Aorta (tissue), 5 donors: ENCODE data around the gene SLC12A7. TPM values are rescaled to one million over a fixed set of nuclear protein-coding genes. Genes with fewer than 3 reads are reported as not detected.
"Not testable (repeated sequence)": the region's sequence is repeated elsewhere in the genome, so short reads cannot be mapped to it uniquely, and the experiment has no call there.

Source experiments
- ATAC-seq: fragments of 200-7000 bp; cut with Tn5 transposase; one replicate; pipeline ENCODE4 v1.9.1; 2022; ENCODE audit warnings: moderate library complexity; ENCODE audit not compliant: low FRiP score
- DNase-seq, 2 donors: peaks; one replicate each; pipeline ENCODE4 v3.0.0-alpha.2; 2020
- H3K27ac ChIP-seq, 2 donors: one replicate each; pipeline ENCODE4 v1.5.1; 2013; ENCODE audit warnings: low read length in 2 of 2, mild to moderate bottlenecking in 2 of 2, moderate library complexity in 2 of 2, control low read depth in 1 of 2, inconsistent platforms in 1 of 2, low read depth in 1 of 2
- H3K27me3 ChIP-seq, 2 donors: one replicate each; pipeline ENCODE4 v1.6.1; 2013; ENCODE audit warnings: control low read depth in 1 of 2, low read length in 1 of 2, mild to moderate bottlenecking in 1 of 2, moderate library complexity in 1 of 2; ENCODE audit not compliant: insufficient read depth in 2 of 2, control insufficient read depth in 1 of 2
- H3K36me3 ChIP-seq, 2 donors: one replicate each; pipeline ENCODE4 v1.6.1; 2013; ENCODE audit warnings: control low read depth in 1 of 2, low read length in 1 of 2, mild to moderate bottlenecking in 1 of 2; ENCODE audit not compliant: insufficient read depth in 2 of 2, control insufficient read depth in 1 of 2
- H3K4me1 ChIP-seq, 2 donors: one replicate each; pipeline ENCODE4 v1.6.1; 2013; ENCODE audit warnings: low read length in 2 of 2, control low read depth in 1 of 2, mild to moderate bottlenecking in 1 of 2, moderate library complexity in 1 of 2; ENCODE audit not compliant: insufficient read depth in 2 of 2, control insufficient read depth in 1 of 2
- H3K4me3 ChIP-seq, 2 donors: one replicate each; pipeline ENCODE4 v1.5.1; 2013; ENCODE audit warnings: low read length in 2 of 2, control low read depth in 1 of 2, mild to moderate bottlenecking in 1 of 2
- H3K9me3 ChIP-seq: one replicate; pipeline ENCODE4 v1.6.1; 2013; ENCODE audit warnings: mild to moderate bottlenecking, low read length; ENCODE audit not compliant: control insufficient read depth
- WGBS, 2 donors: extraction: QIAGEN DNeasy Blood & Tissue Kit; methylation state at CpG; one replicate each; pipeline ENCODE4 v1.1.7; 2013; 5-methylcytosine and 5-hydroxymethylcytosine counted together
- intact Hi-C, 2 donors: fragments of 100-400 bp; cut with DNase I; formaldehyde crosslinking; loops; one replicate each; pipeline versions ENCODE4 v1.14.2 to v1.15.0; 2022
- polyA plus RNA-seq, 2 donors: library from polyadenylated mRNA; stranded (reverse); fragments of 200-250 nt; gene quantifications; one replicate each; pipeline ENCODE4 v1.2.3, GENCODE V29; 2013
- total RNA-seq, 2 donors: library from RNA; stranded (reverse); fragmentation: NEBNext Ultra II Directional; extraction: Animal tissue kit (Norgen Biotek cat#: 25700); gene quantifications; one replicate each; pipeline ENCODE4 v1.2.1, GENCODE V29; 2021
- donor health status: healthy with polysubstance abuse.
- donor health status: Bipolar disorder and iron deficiency.
- donor health status: DM: no; HTN: no; CAD: no.
- donor health status: DM: no; HTN: no; CAD: no.
- donor health status: DM: yes; HTN: yes; CAD: no.

SLC12A7 gene
- total and polyA plus RNA-seq, 4 donors, result 4.5 to 54.4 (median 19.3) TPM

GRCh38 chr5:1062761-1063568 lies 48.9 kb downstream of the SLC12A7 start:
- ATAC-seq (no peak), DNase-seq (peak in 1 of 2 donors; percentile 40)
- intact Hi-C loops, result no loop called here
- WGBS, 2 donors, result 95 to 96% methylated on average over 36 of the region's 36 CpGs
- no peaks in the 10 kb centered on the region for H3K27me3 ChIP-seq
- H3K4me3 ChIP-seq, result no peak overlapping the region
- peaks cover 0 to 7% of the 10 kb centered on the region in 2 donors for H3K36me3 ChIP-seq
- no peaks in the 10 kb centered on the region for H3K4me1 ChIP-seq
- H3K27ac ChIP-seq, result no peak overlapping the region
- H3K9me3 ChIP-seq, result no peaks in the 10 kb centered on the region

- intact Hi-C loops, result no loop called here
- no peak overlapping the region for H3K4me3 ChIP-seq
- H3K9me3 ChIP-seq, result no peaks in the 10 kb centered on the region
- no peak overlapping the region for H3K27ac ChIP-seq
- H3K4me1 ChIP-seq, result no peaks in the 10 kb centered on the region
- WGBS, 2 donors, result 79% methylated on average over 10 of the region's 10 CpGs
- no peak for ATAC-seq
- DNase-seq, result no peak
- peaks cover 0 to 7% of the 10 kb centered on the region in 2 donors for H3K36me3 ChIP-seq
- H3K27me3 ChIP-seq, result no peaks in the 10 kb centered on the region
Measured at GRCh38 chr5:1061916-1062315, 49.9 kb downstream of the SLC12A7 start.

- DNase-seq, H3K9me3 ChIP-seq, H3K36me3 ChIP-seq, intact Hi-C loops, H3K27me3 ChIP-seq, H3K4me3 ChIP-seq, H3K4me1 ChIP-seq, ATAC-seq, H3K27ac ChIP-seq: not testable (repeated sequence)
- 93 to 95% methylated on average over 9 to 16 of the region's 43 CpGs for WGBS, 2 donors
Measured at GRCh38 chr5:1061292-1061691, 50.6 kb downstream of the SLC12A7 start.

DNA sequence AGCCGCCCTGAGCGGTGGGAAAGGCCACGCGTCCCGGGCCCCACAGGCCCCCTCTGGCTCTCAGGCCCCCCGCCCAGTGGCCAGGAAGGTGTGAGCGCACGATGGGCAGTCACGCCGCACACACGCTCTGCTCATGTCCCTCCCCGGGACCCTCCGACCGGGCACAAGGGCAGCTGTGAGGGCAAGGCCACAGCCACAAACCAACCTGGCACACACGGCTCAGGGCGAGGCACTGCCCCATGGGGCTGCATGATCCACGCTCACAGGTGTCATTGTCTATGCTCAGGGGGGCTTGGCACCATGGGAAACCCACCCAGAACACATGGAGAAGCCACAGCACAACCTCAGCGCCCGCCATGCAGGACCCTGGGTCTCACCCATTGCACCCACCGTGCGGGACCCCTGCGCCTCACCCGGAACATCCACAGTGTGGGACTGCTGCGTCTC lies 51.3 kb downstream of the SLC12A7 start:
- no peaks in the 10 kb centered on the region for H3K27me3 ChIP-seq
- no peaks in the 10 kb centered on the region for H3K9me3 ChIP-seq
- peaks cover 0 to 7% of the 10 kb centered on the region in 2 donors for H3K36me3 ChIP-seq
- intact Hi-C loops, result no loop called here
- DNase-seq (peak in 1 of 2 donors; percentile 33), ATAC-seq (no peak)
- no peak overlapping the region for H3K27ac ChIP-seq
- WGBS, 2 donors, result 81 to 83% methylated on average over 23 to 24 of the region's 24 CpGs
- H3K4me3 ChIP-seq, result no peak overlapping the region
- no peaks in the 10 kb centered on the region for H3K4me1 ChIP-seq

- no peaks in the 10 kb centered on the region for H3K27me3 ChIP-seq
- intact Hi-C loops, result no loop called here
- H3K36me3 ChIP-seq, result peaks cover 0 to 8% of the 10 kb centered on the region in 2 donors
- 81 to 82% methylated on average over 16 to 17 of the region's 17 CpGs for WGBS, 2 donors
- ATAC-seq (no peak), DNase-seq (peak in 1 of 2 donors; percentile 34)
- no peak overlapping the region for H3K4me3 ChIP-seq
- no peak overlapping the region for H3K27ac ChIP-seq
- no peaks in the 10 kb centered on the region for H3K9me3 ChIP-seq
- no peaks in the 10 kb centered on the region for H3K4me1 ChIP-seq
Measured at GRCh38 chr5:1059884-1060263, 52.0 kb downstream of the SLC12A7 start.

GRCh38 chr5:1058988-1059883 lies 52.6 kb downstream of the SLC12A7 start:
- Histone ChIP-seq H3K36me3 (peaks cover 0 to 8% of the 10 kb centered on the region in 2 donors), H3K4me3 (no peak overlapping the region), H3K4me1 (no peaks in the 10 kb centered on the region), H3K27me3 (no peaks in the 10 kb centered on the region), H3K9me3 (no peaks in the 10 kb centered on the region), H3K27ac (no peak overlapping the region)
- DNase-seq, result peak in 1 of 2 donors; percentile 37
- WGBS, 2 donors, result 93 to 94% methylated on average over 34 of the region's 34 CpGs
- intact Hi-C loops, result no loop called here
- ATAC-seq, result no peak

- peaks cover 0 to 6% of the 10 kb centered on the region in 2 donors for H3K36me3 ChIP-seq
Measured at GRCh38 chr5:1058083-1058945, 53.5 kb downstream of the SLC12A7 start.

DNA sequence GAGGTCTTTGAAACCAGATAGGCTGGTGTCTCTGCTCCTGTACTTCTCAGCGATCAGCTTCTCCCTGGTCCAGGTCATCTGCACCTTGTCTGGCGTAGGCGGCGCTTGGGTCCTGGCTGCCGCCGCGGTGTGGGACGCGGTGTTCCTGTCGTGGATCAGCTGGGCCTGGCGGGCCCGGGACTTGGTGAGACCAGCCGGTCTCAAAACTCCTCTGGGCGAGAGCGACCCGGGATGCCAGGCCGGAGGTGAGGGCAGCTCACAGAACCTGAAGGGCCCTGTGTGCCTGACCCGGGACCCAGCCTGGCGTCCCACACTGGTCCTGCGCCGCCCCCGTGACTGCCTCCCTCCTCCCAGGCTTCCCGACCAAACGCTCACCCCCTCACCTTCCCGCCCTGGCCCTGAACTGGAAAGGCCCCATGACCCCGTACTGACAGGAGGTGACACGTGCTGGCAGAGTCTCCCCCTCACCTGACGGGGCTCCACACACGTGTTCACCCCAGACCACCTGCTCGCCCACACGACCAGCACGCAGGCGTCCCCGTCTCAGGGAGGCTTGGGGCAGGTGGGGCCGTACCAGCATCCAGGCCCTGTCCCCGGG lies 54.3 kb downstream of the SLC12A7 start:
- peaks cover 0 to 5% of the 10 kb centered on the region in 2 donors for H3K36me3 ChIP-seq
- no peak overlapping the region for H3K4me3 ChIP-seq
- DNase-seq (peak in 1 of 2 donors; percentile 41), ATAC-seq (no peak)
- no peaks in the 10 kb centered on the region for H3K27me3 ChIP-seq
- no peak overlapping the region for H3K27ac ChIP-seq
- H3K9me3 ChIP-seq, result no peaks in the 10 kb centered on the region
- intact Hi-C loops, result no loop called here
- WGBS, 2 donors, result 84 to 87% methylated on average over 36 of the region's 36 CpGs
- H3K4me1 ChIP-seq, result no peaks in the 10 kb centered on the region

More at GRCh38 chr5:1058083-1058945, 53.5 kb downstream of the SLC12A7 start:
- Histone ChIP-seq H3K4me1 (no peaks in the 10 kb centered on the region), H3K27ac (no peak overlapping the region), H3K27me3 (no peaks in the 10 kb centered on the region), H3K4me3 (no peak overlapping the region), H3K9me3 (no peaks in the 10 kb centered on the region)
- ATAC-seq (no peak), DNase-seq (peak in 1 of 2 donors; percentile 38)
- intact Hi-C loops, result no loop called here
- 90 to 93% methylated on average over 36 of the region's 36 CpGs for WGBS, 2 donors
